GM12864 (cell line): ENCODE results near the gene CLEC17A.

Experiments
- DNase-seq: peaks from one replicate; pipeline ENCODE4 v3.0.0-alpha.2; 2011; ENCODE audit warnings: low read depth
- H3K4me3 ChIP-seq: 2 replicates; pipeline ENCODE4 v1.5.1; 2011; ENCODE audit warnings: mild to moderate bottlenecking, low read depth, low read length, control low read depth
- CTCF ChIP-seq: IDR thresholded peaks from 2 replicates; pipeline ENCODE4 v1.5.1; 2011; ENCODE audit warnings: low read depth, mild to moderate bottlenecking, moderate library complexity, low read length, control low read depth, inconsistent platforms; ENCODE audit errors: missing control alignments

CLEC17A gene

GRCh38 chr19:14661372-14661924, 78.6 kb downstream of the CLEC17A start:
- DNase-seq = no peak
- H3K4me3 ChIP-seq = no peak overlapping the region
- no peak for TF ChIP-seq CTCF
